GM13976 (cell line): Measurements from ENCODE around the gene TNFRSF19.

Experiments
- DNase-seq: peaks from one replicate; pipeline ENCODE4 v3.0.0; 2012; ENCODE audit warnings: low spot score
- CTCF ChIP-seq: IDR thresholded peaks from 2 replicates; pipeline ENCODE4 v1.5.1; 2012; ENCODE audit warnings: borderline replicate concordance, mild to moderate bottlenecking; ENCODE audit not compliant: insufficient read depth; ENCODE audit errors: extremely low read depth, missing control alignments, control extremely low read depth
- in situ Hi-C: fragments of 300-500 bp; cut with MboI; formaldehyde crosslinking; loops from one replicate; pipeline ENCODE4 v1.12.0; 2022; ENCODE audit warnings: low sequenced_read_pairs, mixed read lengths, inconsistent platforms; ENCODE audit not compliant: unreplicated experiment

Gene TNFRSF19

GRCh38 chr13:23549724-23550123 lies 20.5 kb upstream of the TNFRSF19 start:
- in situ Hi-C loops: no loop called here
- no peak for TF ChIP-seq CTCF
- DNase-seq: no peak

DNA sequence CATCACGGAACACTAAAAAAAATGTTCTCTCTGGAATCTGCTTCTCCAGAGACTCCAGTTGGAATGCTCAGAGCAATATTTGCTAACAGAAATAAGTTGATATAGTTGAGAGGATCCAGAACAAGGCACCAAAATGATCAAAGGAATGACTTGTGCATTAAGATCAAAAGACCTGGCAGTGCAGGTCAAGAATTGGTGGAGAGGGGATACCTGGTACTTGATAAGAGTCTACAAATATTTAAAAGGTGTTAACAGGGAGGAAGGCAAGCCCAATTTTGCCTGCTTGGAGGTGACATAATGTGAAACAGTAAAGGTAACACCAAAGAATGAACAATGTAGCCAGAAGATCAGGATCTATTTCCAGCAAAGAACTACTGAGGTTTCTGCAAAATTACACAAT lies 20.0 kb upstream of the TNFRSF19 start:
- in situ Hi-C loops: no loop called here
- DNase-seq: no peak
- TF ChIP-seq CTCF: no peak

GRCh38 chr13:23551213-23552008 lies 18.8 kb upstream of the TNFRSF19 start:
- TF ChIP-seq CTCF: no peak
- in situ Hi-C loops: no loop called here
- no peak for DNase-seq

- in situ Hi-C loops: no loop called here
- no peak for DNase-seq
Measured at GRCh38 chr13:23552171-23552570, 18.0 kb upstream of the TNFRSF19 start.

GRCh38 chr13:23552661-23553060 lies 17.6 kb upstream of the TNFRSF19 start:
- DNase-seq: no peak
- in situ Hi-C loops: no loop called here
- no peak for TF ChIP-seq CTCF

More at GRCh38 chr13:23552171-23552570, 18.0 kb upstream of the TNFRSF19 start:
- no peak for TF ChIP-seq CTCF

DNA sequence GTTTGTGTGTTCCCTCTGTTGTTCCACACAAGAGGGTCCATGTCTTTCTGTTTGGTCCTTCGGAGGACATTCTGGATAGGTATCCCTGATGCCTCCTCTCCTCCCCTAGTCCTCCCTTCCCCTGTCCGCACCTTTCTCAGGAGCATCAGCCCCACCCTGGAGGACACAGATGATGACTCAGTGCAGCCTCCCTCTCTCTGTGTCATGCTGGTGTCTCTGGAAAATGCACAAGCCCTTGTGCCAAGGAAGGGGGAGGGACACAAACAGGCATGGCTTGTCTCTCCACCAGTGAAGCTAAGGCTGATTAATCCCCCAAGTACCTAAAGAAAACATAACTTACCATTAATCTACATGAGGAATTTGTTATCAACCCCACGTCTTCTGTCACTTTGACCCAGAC lies 16.2 kb upstream of the TNFRSF19 start:
- in situ Hi-C loops: no loop called here
- no peak for TF ChIP-seq CTCF
- no peak for DNase-seq
